Measurements from ENCODE around the gene THEM4.

DNA sequence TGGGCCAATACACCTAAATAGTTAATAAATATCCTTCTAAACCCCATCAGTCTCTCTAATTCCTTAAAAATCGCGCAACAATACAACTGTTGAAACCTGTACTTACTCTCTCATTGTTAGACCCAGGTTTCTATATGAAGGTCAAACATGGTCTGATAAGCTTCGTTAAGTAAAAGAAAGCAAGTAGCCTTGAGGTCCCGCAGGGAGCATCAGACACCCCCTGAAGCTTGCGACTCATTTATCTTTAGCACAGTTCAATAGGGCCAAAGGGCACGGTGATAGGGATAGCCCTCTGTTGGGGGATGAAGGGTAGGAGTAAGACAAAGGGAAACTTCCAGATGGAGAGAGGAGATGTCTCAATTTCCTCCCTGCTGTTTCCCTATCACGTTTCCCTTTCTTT lies 27.3 kb upstream of the THEM4 start:
- TF ChIP-seq CTCF (conservative IDR thresholded peaks at IDR 0.05; ENCODE audit: low read depth, low read length), result no peak
- no peak for TF ChIP-seq EZH2 (IDR thresholded peaks at IDR 0.05; ENCODE audit: borderline replicate concordance, low read depth, low read length, poor library complexity, severe bottlenecking)

Data from A673 (cell line).